ENCODE measurements around the gene FLNA. TPM values are rescaled to one million over a fixed set of nuclear protein-coding genes. Genes with fewer than 3 reads are reported as not detected.
"Not testable (repeated sequence)": the region's sequence is repeated elsewhere in the genome, so short reads cannot be mapped to it uniquely, and the experiment has no call there.

The FLNA gene
- total and polyA plus RNA-seq, 2 of the 13 experiments (the other 11 are each of a cell fraction or from before 2014, with no cell fraction given), result 83.4 to 174 TPM

DNA sequence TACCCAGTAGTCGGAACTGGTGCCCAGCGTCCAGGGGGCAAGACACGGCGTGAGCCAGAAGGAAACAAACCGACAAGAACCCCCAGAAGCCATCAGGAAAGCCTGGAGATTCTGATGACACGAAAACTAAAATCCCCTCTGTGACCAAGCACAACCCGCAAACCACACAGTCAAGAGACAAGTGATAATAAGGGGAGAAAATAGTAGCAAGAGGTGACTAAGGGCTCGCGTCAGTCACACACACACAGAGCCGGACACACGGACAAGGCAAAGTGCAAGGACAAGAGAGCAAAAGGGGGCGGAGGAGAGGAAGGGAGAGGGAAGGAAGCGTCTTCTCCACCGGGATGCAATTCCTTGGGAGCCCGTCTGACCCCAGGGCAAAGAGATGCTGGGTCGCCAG is 14.2 kb upstream of the FLNA start:
- BruUV-seq (replicated peaks); H2AFZ ChIP-seq (ENCODE audit: low read length); H3K27ac ChIP-seq (ENCODE audit: extremely low read length, insufficient read depth, low read length); H3K4me1 ChIP-seq (ENCODE audit: insufficient read depth, low read length); intact Hi-C loops (cut with micrococcal nuclease; ENCODE audit: unreplicated experiment); DNase-seq (ENCODE audit: low spot score); H3K9ac ChIP-seq (ENCODE audit: insufficient read depth, low read depth, low read length); POLR2A ChIA-PET; H4K20me1 ChIP-seq (ENCODE audit: insufficient read depth, low read length); ATAC-seq; H3K4me3 ChIP-seq (replicated peaks in 1 of 3; ENCODE audit: insufficient read depth in 1 of 3, low read depth in 2 of 3, low read length in 3 of 3); H3K36me3 ChIP-seq (replicated peaks in 1 of 2; ENCODE audit: control insufficient read depth in 1 of 2, insufficient read depth in 2 of 2, low read length in 2 of 2); FAIRE-seq; H3K4me2 ChIP-seq (ENCODE audit: low read depth, low read length); H3K79me2 ChIP-seq (ENCODE audit: insufficient read depth, low read length); H3K9me3 ChIP-seq (ENCODE audit: low read length); in situ Hi-C loops (cut with HindIII; ENCODE audit: extremely low pct_ligation_motif_present, low pct_unique_long_range_greater_than_20kb); H3K27me3 ChIP-seq (ENCODE audit: control insufficient read depth in 1 of 2, insufficient read depth in 2 of 2, low read length in 2 of 2); CTCF ChIA-PET (ENCODE audit: low intra/inter-chr PET ratio, low total read pairs): not testable (repeated sequence)
- WGBS (ENCODE audit: low lambda C conversion rate), result no CpG with 5 or more reads among the region's 16 CpGs

DNA sequence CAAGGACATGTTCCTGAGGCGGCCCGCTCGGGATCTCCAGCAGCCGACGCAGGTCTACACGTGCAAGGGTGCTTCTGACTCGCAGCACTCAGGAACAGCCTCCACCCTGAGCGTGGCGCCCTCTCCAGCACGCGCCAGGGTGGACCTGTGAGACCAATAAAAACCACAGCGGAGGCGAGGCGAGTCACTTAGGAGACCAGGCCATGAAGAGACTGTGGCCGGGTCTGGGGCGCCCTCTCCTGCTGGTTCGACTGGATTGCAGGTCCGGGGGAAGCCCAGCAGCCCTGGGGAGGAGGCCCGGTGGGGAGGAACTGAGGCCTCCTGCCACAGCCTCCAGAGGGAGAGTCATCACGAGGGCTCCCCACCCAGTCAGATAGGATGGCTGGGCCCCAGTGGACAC is 13.7 kb upstream of the FLNA start:
- ATAC-seq (peak; percentile 18), FAIRE-seq (peak; percentile 36)
- H3K27ac ChIP-seq (ENCODE audit: extremely low read length, insufficient read depth, low read length); H3K36me3 ChIP-seq (replicated peaks in 1 of 2; ENCODE audit: control insufficient read depth in 1 of 2, insufficient read depth in 2 of 2, low read length in 2 of 2); H3K4me2 ChIP-seq (ENCODE audit: low read depth, low read length); BruUV-seq (replicated peaks); H3K9me3 ChIP-seq (ENCODE audit: low read length); DNase-seq (ENCODE audit: low spot score); H4K20me1 ChIP-seq (ENCODE audit: insufficient read depth, low read length); CTCF ChIA-PET (ENCODE audit: low intra/inter-chr PET ratio, low total read pairs); H2AFZ ChIP-seq (ENCODE audit: low read length); H3K27me3 ChIP-seq (ENCODE audit: control insufficient read depth in 1 of 2, insufficient read depth in 2 of 2, low read length in 2 of 2); H3K4me1 ChIP-seq (ENCODE audit: insufficient read depth, low read length); H3K4me3 ChIP-seq (replicated peaks in 1 of 3; ENCODE audit: insufficient read depth in 1 of 3, low read depth in 2 of 3, low read length in 3 of 3); POLR2A ChIA-PET; H3K9ac ChIP-seq (ENCODE audit: insufficient read depth, low read depth, low read length); in situ Hi-C loops (cut with HindIII; ENCODE audit: extremely low pct_ligation_motif_present, low pct_unique_long_range_greater_than_20kb); H3K79me2 ChIP-seq (ENCODE audit: insufficient read depth, low read length); intact Hi-C loops (cut with micrococcal nuclease; ENCODE audit: unreplicated experiment): not testable (repeated sequence)
- WGBS (ENCODE audit: low lambda C conversion rate), result no CpG with 5 or more reads among the region's 20 CpGs

DNA sequence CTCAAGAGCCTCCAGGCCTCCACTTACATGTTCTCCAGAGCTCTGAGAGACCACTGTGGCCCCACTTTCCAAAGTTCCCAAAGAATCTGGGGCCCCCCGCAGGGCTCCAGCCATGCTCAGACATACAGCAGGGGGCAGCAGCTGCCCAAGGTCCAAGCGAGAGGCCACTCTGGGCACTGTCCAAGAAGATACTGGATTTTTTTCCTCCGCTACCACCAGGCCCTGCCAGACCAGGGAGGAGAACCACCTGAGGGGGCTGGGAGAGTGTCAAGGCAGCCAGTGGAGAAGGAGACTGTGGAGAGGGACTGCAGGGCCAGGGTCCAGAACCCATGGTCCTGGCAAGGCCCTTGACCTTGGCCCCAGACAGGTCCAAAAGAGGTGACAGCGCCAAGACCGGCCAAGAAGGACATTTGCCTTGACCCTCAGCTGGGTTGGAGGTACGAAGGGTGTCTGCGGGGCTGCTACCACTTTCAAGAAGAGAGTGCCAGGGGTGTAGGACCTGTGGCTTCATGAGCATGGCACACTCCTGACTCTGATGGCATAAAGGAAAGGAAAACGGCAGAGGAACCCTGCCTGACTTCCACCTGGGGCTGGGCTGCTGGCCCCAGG is 10.0 kb upstream of the FLNA start:
- Histone ChIP-seq H3K4me1 (ENCODE audit: insufficient read depth, low read length) (peaks cover 19% of the 10 kb centered on the region), H3K79me2 (ENCODE audit: insufficient read depth, low read length) (peaks cover 8% of the 10 kb centered on the region), H3K27me3 (ENCODE audit: control insufficient read depth in 1 of 2, insufficient read depth in 2 of 2, low read length in 2 of 2) (no peaks in the 10 kb centered on the region), H2AFZ (ENCODE audit: low read length) (no peak overlapping the region), H3K27ac (ENCODE audit: extremely low read length, insufficient read depth, low read length) (no peak overlapping the region), H3K9me3 (ENCODE audit: low read length) (no peaks in the 10 kb centered on the region), H3K4me2 (ENCODE audit: low read depth, low read length) (peak overlapping the region; percentile 72), H3K9ac (ENCODE audit: insufficient read depth, low read depth, low read length) (0 out of 2 replicates have a peak overlapping the region, but pooled peaks have one; percentile 34), H3K36me3 (replicated peaks in 1 of 2; ENCODE audit: control insufficient read depth in 1 of 2, insufficient read depth in 2 of 2, low read length in 2 of 2) (no peaks in the 10 kb centered on the region), H3K4me3 (replicated peaks in 1 of 3; ENCODE audit: insufficient read depth in 1 of 3, low read depth in 2 of 3, low read length in 3 of 3) (peak overlapping the region in 2 of 3 experiments; percentile 31 to 65; a peak in 3 of 6 replicates), H4K20me1 (ENCODE audit: insufficient read depth, low read length) (no peaks in the 10 kb centered on the region)
- no CpG with 5 or more reads among the region's 8 CpGs for WGBS (ENCODE audit: low lambda C conversion rate)
- intact Hi-C loops (cut with micrococcal nuclease; ENCODE audit: unreplicated experiment), result no loop called here
- peak; percentile 4 for FAIRE-seq
- ChIA-PET POLR2A (interaction anchor here (0.8 to 1.7 kb wide), 3 partner anchors 11 to 13 kb away, joined by 3 to 5 read pairs (median 4); partner anchors contain the start of gene RPL10), CTCF (ENCODE audit: low intra/inter-chr PET ratio, low total read pairs) (interaction anchor here (1.2 to 1.5 kb wide), 3 partner anchors 150 to 152 kb away, joined by 3 to 5 read pairs (median 4); no protein-coding TSS in a partner anchor)
- DNase-seq (ENCODE audit: low spot score), result no peak
- ATAC-seq, result peak; percentile 21
- in situ Hi-C loops (cut with HindIII; ENCODE audit: extremely low pct_ligation_motif_present, low pct_unique_long_range_greater_than_20kb), result no loop called here
- no TSS peak for BruUV-seq (replicated peaks)
- TF ChIP-seq, protein P1, sequence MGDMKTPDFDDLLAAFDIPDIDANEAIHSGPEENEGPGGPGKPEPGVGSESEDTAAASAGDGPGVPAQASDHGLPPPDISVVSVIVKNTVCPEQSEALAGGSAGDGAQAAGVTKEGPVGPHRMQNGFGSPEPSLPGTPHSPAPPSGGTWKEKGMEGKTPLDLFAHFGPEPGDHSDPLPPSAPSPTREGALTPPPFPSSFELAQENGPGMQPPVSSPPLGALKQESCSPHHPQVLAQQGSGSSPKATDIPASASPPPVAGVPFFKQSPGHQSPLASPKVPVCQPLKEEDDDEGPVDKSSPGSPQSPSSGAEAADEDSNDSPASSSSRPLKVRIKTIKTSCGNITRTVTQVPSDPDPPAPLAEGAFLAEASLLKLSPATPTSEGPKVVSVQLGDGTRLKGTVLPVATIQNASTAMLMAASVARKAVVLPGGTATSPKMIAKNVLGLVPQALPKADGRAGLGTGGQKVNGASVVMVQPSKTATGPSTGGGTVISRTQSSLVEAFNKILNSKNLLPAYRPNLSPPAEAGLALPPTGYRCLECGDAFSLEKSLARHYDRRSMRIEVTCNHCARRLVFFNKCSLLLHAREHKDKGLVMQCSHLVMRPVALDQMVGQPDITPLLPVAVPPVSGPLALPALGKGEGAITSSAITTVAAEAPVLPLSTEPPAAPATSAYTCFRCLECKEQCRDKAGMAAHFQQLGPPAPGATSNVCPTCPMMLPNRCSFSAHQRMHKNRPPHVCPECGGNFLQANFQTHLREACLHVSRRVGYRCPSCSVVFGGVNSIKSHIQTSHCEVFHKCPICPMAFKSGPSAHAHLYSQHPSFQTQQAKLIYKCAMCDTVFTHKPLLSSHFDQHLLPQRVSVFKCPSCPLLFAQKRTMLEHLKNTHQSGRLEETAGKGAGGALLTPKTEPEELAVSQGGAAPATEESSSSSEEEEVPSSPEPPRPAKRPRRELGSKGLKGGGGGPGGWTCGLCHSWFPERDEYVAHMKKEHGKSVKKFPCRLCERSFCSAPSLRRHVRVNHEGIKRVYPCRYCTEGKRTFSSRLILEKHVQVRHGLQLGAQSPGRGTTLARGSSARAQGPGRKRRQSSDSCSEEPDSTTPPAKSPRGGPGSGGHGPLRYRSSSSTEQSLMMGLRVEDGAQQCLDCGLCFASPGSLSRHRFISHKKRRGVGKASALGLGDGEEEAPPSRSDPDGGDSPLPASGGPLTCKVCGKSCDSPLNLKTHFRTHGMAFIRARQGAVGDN (CRISPR knock-in tag; IDR thresholded peaks at IDR 0.05), result peak; percentile 38
- TF ChIP-seq FOSL2 (CRISPR knock-in tag; IDR thresholded peaks at IDR 0.05), result 0 out of 2 replicates have a peak, but pooled peaks have one; percentile 6

Measured in HepG2 (cell line).